Astrocyte of the cerebellum (primary cell): Measurements from ENCODE around the gene KCTD6.

Experiments
- DNase-seq: peaks from one replicate; pipeline ENCODE4 v3.0.0-alpha.2; 2011; ENCODE audit warnings: low read depth
- H3K4me3 ChIP-seq: 2 replicates; pipeline ENCODE4 v1.5.1; 2011; ENCODE audit warnings: mild to moderate bottlenecking, low read depth, low read length, moderate library complexity
- CTCF ChIP-seq: IDR thresholded peaks from 2 replicates; pipeline ENCODE4 v1.5.1; 2012; ENCODE audit warnings: low read length, low read depth, moderate library complexity, mild to moderate bottlenecking; ENCODE audit errors: missing control alignments
- in situ Hi-C: cut with HindIII; loops from 2 replicates; pipeline ENCODE4 v1.10.0; 2017; ENCODE audit warnings: low sequenced_read_pairs

KCTD6 gene

GRCh38 chr3:58491506-58492402 lies at the start of gene KCTD6:
Gene KCTD6, plus strand, starts transcription at chr3:58492096. Its CDS starts 6,660 bp downstream, at chr3:58498756.
- peak; percentile 81 for DNase-seq
- H3K4me3 ChIP-seq: peak within 1 kb of the TSS; percentile 63
- in situ Hi-C loops: no loop called here
- peak; percentile 49 for TF ChIP-seq CTCF

GRCh38 chr3:58452176-58452575 lies 39.7 kb upstream of the KCTD6 start:
- in situ Hi-C loops: no loop called here
- DNase-seq: no peak
- no peak overlapping the region for H3K4me3 ChIP-seq
- TF ChIP-seq CTCF: no peak

- in situ Hi-C loops: no loop called here
- H3K4me3 ChIP-seq: no peak overlapping the region
- DNase-seq: no peak
- TF ChIP-seq CTCF: no peak
Observed at GRCh38 chr3:58459160-58459559, 32.7 kb upstream of the KCTD6 start.

- no peak for TF ChIP-seq CTCF
- DNase-seq: no peak
- H3K4me3 ChIP-seq: no peak overlapping the region
- in situ Hi-C loops: no loop called here
Observed at GRCh38 chr3:58462829-58463180, 29.1 kb upstream of the KCTD6 start.

GRCh38 chr3:58463181-58463941 lies 28.5 kb upstream of the KCTD6 start:
- peak; percentile 64 for DNase-seq
- H3K4me3 ChIP-seq: no peak overlapping the region
- in situ Hi-C loops: no loop called here
- peak; percentile 83 for TF ChIP-seq CTCF

- in situ Hi-C loops: no loop called here
- no peak for TF ChIP-seq CTCF
- no peak for DNase-seq
- no peak overlapping the region for H3K4me3 ChIP-seq
Observed at GRCh38 chr3:58463942-58464271, 28.0 kb upstream of the KCTD6 start.
